Stimulated activated naive B cell treated with anti-CD40 and anti-IgM and Interleukin-4, amounts not matched to agents 10 μg/mL and 1 μg/mL and 100 μg/mL, for 72 hours (primary cell): ENCODE measurements around the gene FFAR4.

Source experiments
- ATAC-seq, 2 donors: fragments of 150-1000 bp; cut with Tn5 transposase; replicated peaks; 2 replicates each; pipeline ENCODE4 v1.10.0; 2021; ENCODE audit warnings: moderate library complexity in 1 of 2
- DNase-seq: peaks from one replicate; pipeline ENCODE4 v3.0.0; 2021
- H3K27ac Mint-ChIP-seq: one replicate; pipeline ENCODE4 v1.8.0; 2022; ENCODE audit warnings: mild to moderate bottlenecking, mixed read lengths
- H3K27me3 Mint-ChIP-seq, 2 donors: one replicate each; pipeline ENCODE4 v1.8.0; 2022; ENCODE audit warnings: mixed read lengths in 2 of 2
- H3K36me3 Mint-ChIP-seq, 2 donors: one replicate each; pipeline ENCODE4 v1.8.0; 2022; ENCODE audit warnings: mixed read lengths in 2 of 2, mild to moderate bottlenecking in 1 of 2
- H3K4me1 Mint-ChIP-seq, 2 donors: one replicate each; pipeline ENCODE4 v1.8.0; 2022; ENCODE audit warnings: mixed read lengths in 2 of 2, mild to moderate bottlenecking in 1 of 2
- H3K4me3 Mint-ChIP-seq, 2 donors: one replicate each; pipeline ENCODE4 v1.8.0; 2022; ENCODE audit warnings: mild to moderate bottlenecking in 2 of 2, mixed read lengths in 2 of 2, moderate library complexity in 1 of 2
- H3K9me3 Mint-ChIP-seq, 2 donors: one replicate each; pipeline ENCODE4 v1.8.0; 2022; ENCODE audit warnings: mixed read lengths in 2 of 2, mild to moderate bottlenecking in 1 of 2

FFAR4 gene

DNA sequence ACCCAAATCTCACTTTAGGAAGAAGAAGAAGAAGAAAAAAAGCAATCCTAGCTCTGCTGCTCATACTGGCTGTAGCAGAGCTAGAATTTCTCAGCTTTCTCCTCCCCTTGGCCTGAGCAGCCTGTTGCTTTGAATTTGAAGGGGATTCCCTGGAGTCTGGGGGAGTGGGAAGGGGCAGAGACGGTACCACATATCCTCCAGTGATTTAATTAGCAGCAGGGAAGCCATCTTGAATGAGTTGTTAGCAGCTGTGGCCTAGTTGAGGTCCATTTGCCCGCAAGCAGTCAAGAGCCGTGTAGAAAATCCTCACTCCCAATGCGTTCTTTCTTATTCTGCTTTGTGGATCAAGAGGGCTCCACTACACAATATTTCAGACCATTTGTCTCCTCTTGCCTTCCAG is 62.4 kb downstream of the FFAR4 start:
- peaks cover 22 to 33% of the 10 kb centered on the region in 2 donors for H3K27me3 Mint-ChIP-seq
- H3K36me3 Mint-ChIP-seq: no peaks in the 10 kb centered on the region
- H3K4me3 Mint-ChIP-seq: no peak overlapping the region
- H3K4me1 Mint-ChIP-seq: no peaks in the 10 kb centered on the region
- no peak overlapping the region for H3K27ac Mint-ChIP-seq
- no peaks in the 10 kb centered on the region for H3K9me3 Mint-ChIP-seq
- no peak for DNase-seq
- no peak for ATAC-seq

DNA sequence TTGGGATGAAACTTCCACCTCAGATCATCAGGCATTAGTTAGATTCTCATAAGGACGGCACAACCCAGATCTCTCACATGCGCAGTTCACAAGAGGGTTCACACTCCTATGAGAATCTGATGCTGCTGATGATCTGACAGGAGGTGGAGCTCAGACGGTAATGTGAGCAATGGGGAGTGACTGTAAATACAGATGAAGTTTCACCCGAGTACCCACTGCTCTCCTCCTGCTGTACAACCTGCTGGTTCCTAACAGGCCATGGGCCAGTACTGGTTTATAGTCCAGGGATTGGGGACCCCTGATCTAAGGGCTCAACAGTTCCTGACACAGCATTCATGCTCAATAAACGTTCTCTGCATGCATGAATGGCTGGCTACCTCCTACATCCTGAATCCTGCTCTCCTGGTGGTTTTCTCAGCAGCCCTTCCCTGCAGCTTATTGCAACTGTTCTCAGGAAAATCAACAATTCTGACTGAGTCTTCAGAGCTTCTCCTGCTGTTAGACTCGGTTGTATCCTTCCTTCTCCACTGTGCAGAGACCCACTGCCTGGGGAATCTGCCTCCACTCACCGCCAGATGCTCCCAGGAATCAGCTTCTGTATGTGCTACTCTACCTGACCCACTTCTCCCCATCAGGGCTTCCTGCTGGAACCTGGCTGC is 63.3 kb downstream of the FFAR4 start:
- no peak for ATAC-seq
- H3K27me3 Mint-ChIP-seq: peaks cover 22 to 29% of the 10 kb centered on the region in 2 donors
- no peaks in the 10 kb centered on the region for H3K4me1 Mint-ChIP-seq
- no peak overlapping the region for H3K4me3 Mint-ChIP-seq
- no peak for DNase-seq
- H3K9me3 Mint-ChIP-seq: no peaks in the 10 kb centered on the region
- H3K36me3 Mint-ChIP-seq: no peaks in the 10 kb centered on the region
- H3K27ac Mint-ChIP-seq: no peak overlapping the region

DNA sequence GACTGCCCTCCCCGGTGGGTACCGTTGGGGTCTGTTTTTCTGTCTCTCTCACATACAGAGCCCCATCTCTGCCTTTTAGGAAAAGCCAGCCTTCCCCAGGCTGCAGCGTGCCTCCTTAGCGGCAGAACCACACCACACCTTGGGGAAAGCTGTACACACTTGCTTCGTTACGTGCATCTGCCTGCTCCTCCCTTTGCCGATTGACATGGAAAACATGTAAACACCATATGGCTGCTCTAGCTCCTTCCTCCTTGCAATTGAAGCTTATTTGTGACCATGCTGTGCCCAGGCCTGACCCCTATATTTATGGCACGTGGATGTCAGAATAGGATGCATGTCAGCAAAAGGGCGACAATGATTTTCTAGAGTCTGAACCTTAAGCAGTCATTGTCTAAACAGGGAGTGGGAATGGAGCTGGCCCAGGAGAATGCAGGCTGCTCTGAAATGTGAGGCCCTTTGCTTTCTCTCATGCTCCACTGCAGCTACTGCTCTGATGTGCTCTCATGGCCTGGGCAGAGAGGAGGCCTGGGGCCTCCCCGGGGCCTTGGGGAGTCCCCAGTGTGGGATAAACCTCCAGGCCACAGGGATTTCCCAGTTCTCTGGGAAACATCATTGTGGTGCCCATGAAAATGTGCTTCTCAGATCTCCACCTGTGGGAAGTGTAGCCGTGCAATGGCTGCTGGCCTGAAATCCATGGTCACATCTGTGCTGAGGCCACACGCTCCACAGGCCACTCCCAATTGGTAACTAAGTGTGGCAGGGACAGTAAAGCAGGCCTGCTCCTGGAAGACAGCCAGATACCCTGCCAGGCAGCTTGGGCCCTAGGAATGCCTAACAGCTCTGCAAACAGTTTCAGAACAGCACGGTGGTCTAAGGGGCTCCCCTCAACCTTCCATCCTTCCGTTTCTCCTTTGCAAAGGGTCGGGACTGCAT is 64.4 kb downstream of the FFAR4 start:
- DNase-seq (no peak), ATAC-seq (no peak)
- Mint-ChIP-seq H3K36me3 (no peaks in the 10 kb centered on the region), H3K9me3 (no peaks in the 10 kb centered on the region), H3K4me1 (no peaks in the 10 kb centered on the region), H3K27me3 (peaks cover 22 to 29% of the 10 kb centered on the region in 2 donors), H3K4me3 (no peak overlapping the region), H3K27ac (no peak overlapping the region)
